Stimulated activated CD8-positive, alpha-beta memory T cell treated with anti-CD3 and anti-CD28 coated beads, Interleukin-15, amount 100 ng/mL, for 24 hours (primary cell): Measurements from ENCODE around the gene DLGAP1.

Experiments
- DNase-seq: peaks from one replicate; pipeline ENCODE4 v3.0.0-alpha.2; 2020; ENCODE audit warnings: low read depth

DLGAP1 gene

DNA sequence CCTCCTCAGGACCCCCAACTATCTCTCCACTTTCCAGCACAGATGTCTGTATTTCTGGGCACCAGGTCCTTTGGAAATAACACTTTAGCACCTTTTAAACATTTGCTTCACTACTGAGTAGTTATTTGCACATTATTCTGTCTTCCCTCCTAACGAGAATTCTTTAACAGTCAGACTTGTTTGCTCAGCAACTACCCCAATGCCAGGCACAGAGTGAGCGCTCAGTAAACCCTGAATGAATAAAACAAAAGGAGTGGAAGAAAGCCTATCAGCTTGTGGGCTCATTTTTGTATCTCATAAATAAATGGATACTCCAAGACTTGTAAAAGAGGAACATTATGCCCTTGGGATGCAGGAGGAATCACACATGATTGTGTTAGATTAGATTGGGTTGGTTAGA is 554.8 kb downstream of the DLGAP1 start:
- no peak for DNase-seq

- no peak for DNase-seq
These were observed 556.1 kb downstream of the DLGAP1 start for GRCh38 chr18:3898861-3899613.

GRCh38 chr18:3892152-3892551 is 563.0 kb downstream of the DLGAP1 start:
- no peak for DNase-seq

- DNase-seq = no peak
These were observed 563.9 kb downstream of the DLGAP1 start for GRCh38 chr18:3891245-3891644.

DNA sequence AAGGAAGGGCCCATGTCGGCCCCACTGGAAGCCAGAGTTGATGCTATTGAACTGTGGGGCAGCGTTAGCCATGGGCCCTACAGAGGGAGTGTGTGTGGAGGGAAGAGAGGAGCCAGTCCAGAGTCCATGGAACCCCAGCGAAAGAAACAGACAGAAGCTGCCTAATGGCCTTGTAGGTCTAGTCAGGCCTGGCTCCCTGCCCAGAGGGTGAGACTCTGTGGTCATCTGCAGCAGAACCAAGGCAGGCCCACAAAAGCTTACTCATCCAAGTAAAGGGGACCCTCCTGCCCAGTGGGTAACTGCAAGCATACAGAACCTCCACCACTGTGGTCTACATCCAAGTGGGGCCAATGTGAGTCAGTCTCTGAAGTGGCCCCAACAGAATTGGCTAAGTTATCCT is 565.3 kb downstream of the DLGAP1 start:
- DNase-seq = no peak

GRCh38 chr18:3889121-3889520 is 566.0 kb downstream of the DLGAP1 start:
- no peak for DNase-seq

GRCh38 chr18:3886575-3887322 is 568.4 kb downstream of the DLGAP1 start:
- DNase-seq = no peak

DNA sequence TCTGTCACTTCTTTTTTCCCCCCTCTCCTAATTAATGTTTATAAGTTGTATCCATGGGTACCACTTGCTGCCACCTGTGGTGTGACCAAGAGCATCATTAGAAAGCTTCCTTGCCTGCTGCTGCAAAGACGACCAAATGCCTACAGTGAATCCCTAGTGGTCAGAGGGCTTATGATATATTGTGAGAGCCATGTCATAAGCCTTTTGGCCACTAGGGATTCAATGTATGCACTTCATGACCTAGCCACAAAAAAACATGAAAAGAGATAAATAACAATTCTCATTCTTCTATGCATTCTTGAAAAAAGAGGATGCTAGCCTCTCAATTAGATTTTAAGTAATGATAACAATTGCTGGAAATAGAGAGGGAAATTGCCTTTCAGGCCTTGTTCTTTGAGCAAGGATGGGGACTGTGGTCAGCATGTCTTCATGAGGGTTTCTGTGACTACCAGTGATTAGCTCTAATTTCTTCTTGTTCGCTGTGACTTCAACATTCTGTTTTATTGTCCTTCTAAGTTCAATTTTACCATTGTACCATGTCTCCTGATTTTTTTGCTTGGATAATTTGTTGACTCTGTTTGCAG is 569.8 kb downstream of the DLGAP1 start:
- no peak for DNase-seq

- no peak for DNase-seq
These were observed 575.3 kb downstream of the DLGAP1 start for GRCh38 chr18:3879836-3880120.

DNA sequence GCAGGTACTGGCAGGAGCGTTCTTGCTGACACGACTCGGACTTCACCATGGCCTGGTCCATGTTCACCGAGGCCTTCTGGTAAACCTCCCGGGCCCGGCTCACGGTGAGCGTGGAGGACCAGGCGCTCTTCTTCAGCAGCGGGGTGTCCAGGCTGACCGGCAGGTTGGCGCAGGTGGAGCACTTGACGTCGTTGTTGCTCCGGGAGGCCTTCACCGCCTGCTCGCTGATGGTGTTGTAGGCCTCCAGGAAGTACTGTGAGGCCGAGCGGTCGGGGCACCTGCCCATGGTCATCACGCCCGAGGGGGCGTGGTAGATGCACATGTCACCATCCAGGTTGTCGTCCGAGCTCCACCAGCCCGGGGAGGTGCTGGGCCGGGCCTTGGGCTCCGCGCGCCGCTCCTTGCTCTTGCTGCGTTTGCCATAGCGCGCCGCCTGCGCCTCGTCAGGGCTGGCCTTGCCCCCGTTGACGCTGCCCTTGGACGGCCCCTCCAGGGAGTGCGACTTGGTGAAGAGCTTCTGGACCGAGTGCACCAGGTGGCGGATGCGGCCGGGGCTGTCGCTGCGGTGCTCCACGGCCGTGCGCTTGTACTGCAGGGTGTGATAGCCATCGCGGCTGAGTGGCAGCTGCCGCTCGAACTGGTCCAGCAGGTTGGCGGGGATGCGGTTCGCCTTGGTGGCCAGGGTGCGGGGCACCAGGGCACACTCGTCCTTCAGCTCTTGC is 575.8 kb downstream of the DLGAP1 start:
- no peak for DNase-seq

GRCh38 chr18:3878401-3878800 is 576.7 kb downstream of the DLGAP1 start:
- DNase-seq = no peak

- no peak for DNase-seq
These were observed 577.4 kb downstream of the DLGAP1 start for GRCh38 chr18:3877678-3878077.

DNA sequence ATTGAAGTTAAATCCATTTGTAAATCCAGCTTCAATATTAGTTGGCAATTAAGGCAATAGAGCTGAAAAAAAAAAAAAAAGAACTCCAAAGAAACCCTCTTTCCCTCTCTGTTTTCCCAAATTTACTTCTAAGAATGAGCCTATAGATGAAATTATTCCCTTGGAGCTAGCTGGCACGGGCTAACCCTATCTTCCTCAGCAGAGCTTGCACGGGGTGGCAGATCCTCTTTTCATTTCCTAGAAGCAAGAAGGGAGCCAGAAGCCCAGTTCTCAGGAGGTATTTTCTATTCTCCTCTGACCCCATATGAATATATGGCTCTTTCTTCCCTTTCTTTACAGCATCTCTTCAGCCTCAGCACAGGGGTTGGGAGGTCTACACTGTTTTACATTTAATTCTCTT is 579.1 kb downstream of the DLGAP1 start:
- no peak for DNase-seq

DNA sequence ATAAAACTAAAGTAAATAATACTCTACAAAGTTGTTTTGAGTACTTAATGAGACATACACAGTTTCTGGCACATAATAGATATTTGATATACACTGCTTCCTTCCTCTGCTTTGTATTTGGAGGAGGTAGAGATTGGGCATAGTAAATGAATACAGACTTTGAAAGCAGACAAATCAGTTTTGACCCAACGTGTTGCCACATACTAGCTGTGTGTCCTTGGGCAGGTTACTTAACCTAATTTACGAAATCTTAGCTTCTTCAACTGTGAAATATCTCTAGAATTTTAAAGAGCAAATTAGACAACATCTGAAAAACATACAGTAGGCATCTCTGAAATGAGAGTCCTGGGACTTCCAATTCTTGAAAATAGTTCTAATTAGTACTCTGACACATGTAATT is 579.7 kb downstream of the DLGAP1 start:
- no peak for DNase-seq

DNA sequence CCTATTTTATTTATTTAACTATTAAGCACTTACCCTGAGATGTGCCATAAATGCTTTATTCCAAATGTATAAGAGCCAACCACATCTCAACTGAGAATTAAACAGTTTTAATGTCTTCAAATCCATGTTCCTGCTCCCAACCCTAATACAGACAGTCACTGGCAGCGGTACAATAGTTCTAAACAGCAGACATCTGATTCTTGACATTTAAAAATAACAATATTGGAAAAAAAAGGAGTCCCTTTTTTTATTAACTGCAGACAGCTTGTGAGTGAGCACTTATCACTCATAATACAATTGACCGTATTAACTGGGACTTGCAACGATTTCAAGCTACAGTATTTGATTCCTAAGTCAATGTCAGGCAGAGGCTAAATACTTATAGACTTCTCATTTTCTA is 580.5 kb downstream of the DLGAP1 start:
- DNase-seq = no peak

- DNase-seq = no peak
These were observed 581.0 kb downstream of the DLGAP1 start for GRCh38 chr18:3874125-3874524.

DNA sequence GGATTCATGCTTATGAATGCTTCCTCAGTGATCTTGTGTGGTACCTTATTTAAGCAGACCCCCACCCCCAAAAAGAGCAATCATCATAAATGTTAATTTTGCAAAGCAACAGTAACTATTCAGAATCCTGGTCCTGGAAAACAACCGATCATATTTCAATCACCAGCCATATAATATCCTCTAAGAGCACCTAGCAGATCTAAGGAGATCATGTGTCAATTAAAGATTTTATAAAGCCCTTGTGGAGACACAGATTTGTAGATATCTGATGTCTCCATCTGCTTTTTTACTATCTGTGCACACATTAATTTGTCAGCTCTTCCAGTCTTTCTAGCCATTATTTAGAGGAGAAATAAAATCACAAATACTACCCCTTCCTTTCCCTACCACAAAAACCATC is 581.4 kb downstream of the DLGAP1 start:
- DNase-seq = no peak

- DNase-seq = no peak
These were observed 581.9 kb downstream of the DLGAP1 start for GRCh38 chr18:3873211-3873610.

GRCh38 chr18:3872641-3873040 is 582.5 kb downstream of the DLGAP1 start:
- DNase-seq = no peak

DNA sequence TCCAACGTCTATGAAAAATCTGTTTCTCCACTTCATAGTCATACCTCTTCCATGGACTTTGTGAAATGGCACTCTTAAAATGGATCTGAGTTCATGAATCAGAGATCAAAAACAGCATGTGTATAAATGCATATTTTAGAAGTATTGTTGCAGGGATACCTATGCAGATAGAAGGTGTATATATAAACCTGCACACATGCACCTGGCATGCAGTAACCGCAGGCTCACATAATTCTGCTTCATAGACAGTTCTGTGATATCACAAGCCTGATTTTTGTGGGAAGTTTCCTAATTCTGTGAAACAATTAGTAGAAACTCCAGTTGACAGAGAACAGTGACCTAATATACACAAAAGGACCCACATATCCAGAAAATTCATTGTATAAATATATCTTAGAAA is 583.4 kb downstream of the DLGAP1 start:
- no peak for DNase-seq

- no peak for DNase-seq
These were observed 584.2 kb downstream of the DLGAP1 start for GRCh38 chr18:3870914-3871313.

GRCh38 chr18:3869848-3870247 is 585.3 kb downstream of the DLGAP1 start:
- no peak for DNase-seq

GRCh38 chr18:3867864-3868311 is 587.2 kb downstream of the DLGAP1 start:
- DNase-seq = no peak
